HG03175 (cell line): ENCODE measurements around the gene RBM34.
A peak's percentile ranks its signal among the peaks of the same experiment; 100 is the strongest.

Experiments
- ATAC-seq: cut with Tn5 transposase; IDR thresholded peaks from one replicate; pipeline ENCODE4 v1.9.1; 2021; ENCODE audit warnings: mild to moderate bottlenecking, moderate library complexity; ENCODE audit not compliant: unreplicated experiment

RBM34 gene

GRCh38 chr1:235156740-235157139 is 4.3 kb downstream of the RBM34 start:
- ATAC-seq: no peak

- no peak for ATAC-seq
Observed at GRCh38 chr1:235156265-235156664, 4.8 kb downstream of the RBM34 start.

- no peak for ATAC-seq
Observed at GRCh38 chr1:235152235-235152634, 8.8 kb downstream of the RBM34 start.

GRCh38 chr1:235151033-235151432 is 10.0 kb downstream of the RBM34 start:
- ATAC-seq: no peak

GRCh38 chr1:235149824-235150223 is 11.2 kb downstream of the RBM34 start:
- no peak for ATAC-seq

- ATAC-seq: no peak
Observed at GRCh38 chr1:235147269-235147668, 13.8 kb downstream of the RBM34 start.

- ATAC-seq: no peak
Observed at GRCh38 chr1:235145639-235146038, 15.4 kb downstream of the RBM34 start.

- no peak for ATAC-seq
Observed at GRCh38 chr1:235142991-235143390, 18.1 kb downstream of the RBM34 start.

- ATAC-seq: no peak
Observed at GRCh38 chr1:235139315-235139714, 21.7 kb downstream of the RBM34 start.

- no peak for ATAC-seq
Observed at GRCh38 chr1:235138821-235139220, 22.2 kb downstream of the RBM34 start.

- no peak for ATAC-seq
Observed at GRCh38 chr1:235136111-235136510, 24.9 kb downstream of the RBM34 start.

- ATAC-seq: no peak
Observed at GRCh38 chr1:235134171-235134570, 26.9 kb downstream of the RBM34 start.

- no peak for ATAC-seq
Observed at GRCh38 chr1:235133086-235133485, 28.0 kb downstream of the RBM34 start.

- ATAC-seq: no peak
Observed at GRCh38 chr1:235131961-235132360, 29.1 kb downstream of the RBM34 start.

GRCh38 chr1:235130766-235131270 is 30.2 kb downstream of the RBM34 start:
- no peak for ATAC-seq

- ATAC-seq: no peak
Observed at GRCh38 chr1:235129774-235130570, 31.1 kb downstream of the RBM34 start.

GRCh38 chr1:235128456-235129328 is 32.4 kb downstream of the RBM34 start, which contains the start of gene TOMM20:
Gene TOMM20, minus strand, starts transcription at chr1:235128837. Its CDS starts 122 bp downstream, at chr1:235128715.
- peak; percentile 95 for ATAC-seq

- no peak for ATAC-seq
Observed at GRCh38 chr1:235127732-235128455, 33.2 kb downstream of the RBM34 start.

- no peak for ATAC-seq
Observed at GRCh38 chr1:235127203-235127602, 33.8 kb downstream of the RBM34 start.

- no peak for ATAC-seq
Observed at GRCh38 chr1:235124665-235125064, 36.4 kb downstream of the RBM34 start.

- ATAC-seq: no peak
Observed at GRCh38 chr1:235124111-235124510, 36.9 kb downstream of the RBM34 start.
